ENCODE results near the gene ABHD12B.

DNA sequence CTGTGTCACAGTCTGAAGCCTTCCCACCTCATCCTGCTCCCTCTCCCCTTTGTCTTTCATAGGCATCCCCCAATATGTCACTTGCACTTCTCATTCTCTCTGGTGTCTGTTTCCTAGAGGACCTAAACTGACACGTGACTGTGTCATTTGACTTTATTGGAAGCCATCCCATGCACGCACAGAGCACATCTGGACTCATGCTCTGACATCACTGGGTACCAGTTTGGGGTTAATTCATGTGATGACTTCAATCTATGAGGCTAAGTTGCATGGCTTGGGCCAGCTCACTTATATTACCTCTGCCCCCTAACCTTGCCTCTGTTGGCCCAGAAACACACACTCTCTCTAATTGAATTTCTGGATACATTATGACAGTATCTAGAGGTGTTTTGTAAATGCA, 51.0 kb downstream of the ABHD12B start:
- TF ChIP-seq, protein P1, sequence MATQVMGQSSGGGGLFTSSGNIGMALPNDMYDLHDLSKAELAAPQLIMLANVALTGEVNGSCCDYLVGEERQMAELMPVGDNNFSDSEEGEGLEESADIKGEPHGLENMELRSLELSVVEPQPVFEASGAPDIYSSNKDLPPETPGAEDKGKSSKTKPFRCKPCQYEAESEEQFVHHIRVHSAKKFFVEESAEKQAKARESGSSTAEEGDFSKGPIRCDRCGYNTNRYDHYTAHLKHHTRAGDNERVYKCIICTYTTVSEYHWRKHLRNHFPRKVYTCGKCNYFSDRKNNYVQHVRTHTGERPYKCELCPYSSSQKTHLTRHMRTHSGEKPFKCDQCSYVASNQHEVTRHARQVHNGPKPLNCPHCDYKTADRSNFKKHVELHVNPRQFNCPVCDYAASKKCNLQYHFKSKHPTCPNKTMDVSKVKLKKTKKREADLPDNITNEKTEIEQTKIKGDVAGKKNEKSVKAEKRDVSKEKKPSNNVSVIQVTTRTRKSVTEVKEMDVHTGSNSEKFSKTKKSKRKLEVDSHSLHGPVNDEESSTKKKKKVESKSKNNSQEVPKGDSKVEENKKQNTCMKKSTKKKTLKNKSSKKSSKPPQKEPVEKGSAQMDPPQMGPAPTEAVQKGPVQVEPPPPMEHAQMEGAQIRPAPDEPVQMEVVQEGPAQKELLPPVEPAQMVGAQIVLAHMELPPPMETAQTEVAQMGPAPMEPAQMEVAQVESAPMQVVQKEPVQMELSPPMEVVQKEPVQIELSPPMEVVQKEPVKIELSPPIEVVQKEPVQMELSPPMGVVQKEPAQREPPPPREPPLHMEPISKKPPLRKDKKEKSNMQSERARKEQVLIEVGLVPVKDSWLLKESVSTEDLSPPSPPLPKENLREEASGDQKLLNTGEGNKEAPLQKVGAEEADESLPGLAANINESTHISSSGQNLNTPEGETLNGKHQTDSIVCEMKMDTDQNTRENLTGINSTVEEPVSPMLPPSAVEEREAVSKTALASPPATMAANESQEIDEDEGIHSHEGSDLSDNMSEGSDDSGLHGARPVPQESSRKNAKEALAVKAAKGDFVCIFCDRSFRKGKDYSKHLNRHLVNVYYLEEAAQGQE (IDR thresholded peaks at IDR 0.05; ENCODE audit: insufficient read depth in 1 of 2, low read depth in 2 of 2, low read length in 2 of 2) = no peak
- TF ChIP-seq POLR2AphosphoS5 (IDR thresholded peaks at IDR 0.05; ENCODE audit: low read depth, low read length) (no peak), TAF1 (IDR thresholded peaks at IDR 0.05; ENCODE audit: borderline replicate concordance, insufficient read depth, low read length) (no peak), SIN3A (IDR thresholded peaks at IDR 0.05; ENCODE audit: borderline replicate concordance, insufficient read depth, low read length) (no peak), FOXP2 (optimal IDR thresholded peaks at IDR 0.05; ENCODE audit: borderline replicate concordance, extremely low read depth, extremely low read length, insufficient read depth) (no peak)
